Mesendoderm (in vitro differentiated cells): ENCODE data around the gene IL10.

Source experiments
- DNase-seq: peaks from one replicate; pipeline ENCODE4 v3.0.0; 2013
- H2AK5ac ChIP-seq: 2 replicates; pipeline ENCODE4 v1.6.1; 2013; ENCODE audit warnings: low read length, inconsistent platforms
- H2BK120ac ChIP-seq: 2 replicates; pipeline ENCODE4 v1.6.1; 2013; ENCODE audit warnings: low read depth, mild to moderate bottlenecking, low read length, moderate library complexity, mixed read lengths
- H2BK15ac ChIP-seq: replicated peaks from 2 replicates; pipeline ENCODE4 v1.6.1; 2013; ENCODE audit warnings: low read depth, mild to moderate bottlenecking, moderate library complexity
- H2BK5ac ChIP-seq: 2 replicates; pipeline ENCODE4 v1.6.1; 2013; ENCODE audit warnings: low read length, inconsistent platforms
- H3K18ac ChIP-seq: 2 replicates; pipeline ENCODE4 v1.6.1; 2013; ENCODE audit warnings: mild to moderate bottlenecking, low read length, mixed read lengths
- H3K23ac ChIP-seq: one replicate; pipeline ENCODE4 v1.6.1; 2013; ENCODE audit warnings: low read length
- H3K27ac ChIP-seq: 2 replicates; pipeline ENCODE4 v1.5.1; 2013; ENCODE audit warnings: low read depth, mild to moderate bottlenecking, inconsistent platforms, low read length, moderate library complexity
- H3K27me3 ChIP-seq: 2 replicates; pipeline ENCODE4 v1.6.1; 2013; ENCODE audit warnings: low read length, control low read depth, mild to moderate bottlenecking, inconsistent platforms; ENCODE audit not compliant: insufficient read depth, poor library complexity
- H3K36me3 ChIP-seq: 2 replicates; pipeline ENCODE4 v1.6.1; 2013; ENCODE audit warnings: low read length, inconsistent platforms; ENCODE audit not compliant: control insufficient read depth, insufficient read depth
- H3K4ac ChIP-seq: one replicate; pipeline ENCODE4 v1.6.1; 2013; ENCODE audit warnings: low read depth, mild to moderate bottlenecking, low read length, moderate library complexity
- H3K4me1 ChIP-seq: 2 replicates; pipeline ENCODE4 v1.6.1; 2013; ENCODE audit warnings: low read depth, low read length, inconsistent platforms; ENCODE audit not compliant: control insufficient read depth
- H3K4me2 ChIP-seq: 2 replicates; pipeline ENCODE4 v1.6.1; 2013; ENCODE audit warnings: low read length
- H3K4me3 ChIP-seq: 2 replicates; pipeline ENCODE4 v1.5.1; 2013; ENCODE audit warnings: mild to moderate bottlenecking, low read length
- H3K56ac ChIP-seq: one replicate; pipeline ENCODE4 v1.6.1; 2013; ENCODE audit warnings: low read length
- H3K79me1 ChIP-seq: 2 replicates; pipeline ENCODE4 v1.6.1; 2013; ENCODE audit warnings: low read length, inconsistent platforms
- H3K79me2 ChIP-seq: 2 replicates; pipeline ENCODE4 v1.6.1; 2013; ENCODE audit warnings: mild to moderate bottlenecking, low read length; ENCODE audit not compliant: control insufficient read depth, insufficient read depth
- H3K9ac ChIP-seq: 2 replicates; pipeline ENCODE4 v1.6.1; 2013; ENCODE audit warnings: low read length, inconsistent platforms
- H4K5ac ChIP-seq: one replicate; pipeline ENCODE4 v1.6.1; 2013; ENCODE audit warnings: low read length
- H4K8ac ChIP-seq: one replicate; pipeline ENCODE4 v1.6.1; 2013; ENCODE audit warnings: low read depth, mild to moderate bottlenecking, control low read depth, low read length, moderate library complexity
- WGBS: extraction: QIAGEN DNeasy Blood & Tissue Kit; methylation state at CpG from one replicate; pipeline ENCODE4 v1.1.7; 2013; ENCODE audit warnings: low lambda C conversion rate, missing lambda C conversion rate; ENCODE audit not compliant: insufficient coverage; ENCODE audit errors: extremely low coverage; 5-methylcytosine and 5-hydroxymethylcytosine counted together

The IL10 gene

GRCh38 chr1:206792939-206793607, 20.8 kb upstream of the IL10 start:
- no peak overlapping the region for H3K56ac ChIP-seq
- DNase-seq = no peak
- no peaks in the 10 kb centered on the region for H3K27me3 ChIP-seq
- H2AK5ac ChIP-seq = no peak overlapping the region
- H3K9ac ChIP-seq = no peak overlapping the region
- no peaks in the 10 kb centered on the region for H3K79me1 ChIP-seq
- no peak overlapping the region for H4K8ac ChIP-seq
- H2BK15ac ChIP-seq = no peak overlapping the region
- no peak overlapping the region for H2BK120ac ChIP-seq
- no peaks in the 10 kb centered on the region for H3K79me2 ChIP-seq
- H3K4me2 ChIP-seq = no peak overlapping the region
- H3K27ac ChIP-seq = no peak overlapping the region
- H3K36me3 ChIP-seq = no peaks in the 10 kb centered on the region
- no peak overlapping the region for H3K4me3 ChIP-seq
- no peak overlapping the region for H3K23ac ChIP-seq
- H3K18ac ChIP-seq = no peak overlapping the region
- no peak overlapping the region for H4K5ac ChIP-seq
- H3K4me1 ChIP-seq = no peaks in the 10 kb centered on the region
- no CpG with 5 or more reads among the region's 16 CpGs for WGBS
- H3K4ac ChIP-seq = no peak overlapping the region
- no peak overlapping the region for H2BK5ac ChIP-seq

GRCh38 chr1:206790502-206791250, 18.4 kb upstream of the IL10 start:
- DNase-seq = no peak
- Histone ChIP-seq H3K27ac (no peak overlapping the region), H2AK5ac (no peak overlapping the region), H2BK120ac (no peak overlapping the region), H3K56ac (no peak overlapping the region), H4K5ac (no peak overlapping the region), H4K8ac (no peak overlapping the region), H3K4me2 (no peak overlapping the region), H3K4ac (no peak overlapping the region), H3K27me3 (no peaks in the 10 kb centered on the region), H3K79me2 (no peaks in the 10 kb centered on the region), H3K9ac (no peak overlapping the region), H3K4me3 (no peak overlapping the region), H3K79me1 (no peaks in the 10 kb centered on the region), H3K23ac (no peak overlapping the region), H3K4me1 (no peaks in the 10 kb centered on the region), H3K36me3 (no peaks in the 10 kb centered on the region), H2BK15ac (no peak overlapping the region), H2BK5ac (no peak overlapping the region), H3K18ac (no peak overlapping the region)
- WGBS = no CpG with 5 or more reads among the region's 11 CpGs

GRCh38 chr1:206788487-206789050, 16.3 kb upstream of the IL10 start:
- WGBS = no CpG with 5 or more reads among the region's 3 CpGs
- H3K4ac ChIP-seq = no peak overlapping the region
- no peaks in the 10 kb centered on the region for H3K27me3 ChIP-seq
- H4K8ac ChIP-seq = no peak overlapping the region
- H4K5ac ChIP-seq = no peak overlapping the region
- H3K79me1 ChIP-seq = no peaks in the 10 kb centered on the region
- no peak overlapping the region for H3K27ac ChIP-seq
- no peak overlapping the region for H3K9ac ChIP-seq
- no peaks in the 10 kb centered on the region for H3K36me3 ChIP-seq
- H3K56ac ChIP-seq = no peak overlapping the region
- no peaks in the 10 kb centered on the region for H3K79me2 ChIP-seq
- no peak overlapping the region for H3K4me3 ChIP-seq
- H2BK120ac ChIP-seq = no peak overlapping the region
- H2AK5ac ChIP-seq = no peak overlapping the region
- no peak overlapping the region for H3K18ac ChIP-seq
- H2BK5ac ChIP-seq = no peak overlapping the region
- H3K4me2 ChIP-seq = no peak overlapping the region
- H2BK15ac ChIP-seq = no peak overlapping the region
- H3K23ac ChIP-seq = no peak overlapping the region
- H3K4me1 ChIP-seq = no peaks in the 10 kb centered on the region
- DNase-seq = no peak

- Histone ChIP-seq H3K79me1 (no peaks in the 10 kb centered on the region), H3K56ac (no peak overlapping the region), H3K4me3 (no peak overlapping the region), H3K27ac (no peak overlapping the region), H2BK120ac (no peak overlapping the region), H2BK15ac (no peak overlapping the region), H3K36me3 (no peaks in the 10 kb centered on the region), H3K27me3 (no peaks in the 10 kb centered on the region), H2AK5ac (no peak overlapping the region), H3K23ac (no peak overlapping the region), H2BK5ac (no peak overlapping the region), H4K8ac (no peak overlapping the region), H3K4me1 (no peaks in the 10 kb centered on the region), H3K9ac (no peak overlapping the region), H3K4ac (no peak overlapping the region), H3K79me2 (no peaks in the 10 kb centered on the region), H3K4me2 (no peak overlapping the region), H4K5ac (no peak overlapping the region), H3K18ac (no peak overlapping the region)
- no peak for DNase-seq
- WGBS = no CpG with 5 or more reads among the region's 5 CpGs
These were observed 15.6 kb upstream of the IL10 start for GRCh38 chr1:206787891-206788290.

- Histone ChIP-seq H2BK120ac (no peak overlapping the region), H3K9ac (no peak overlapping the region), H3K4me2 (no peak overlapping the region), H2BK5ac (no peak overlapping the region), H3K56ac (no peak overlapping the region), H2AK5ac (no peak overlapping the region), H3K79me2 (no peaks in the 10 kb centered on the region), H3K18ac (no peak overlapping the region), H3K36me3 (no peaks in the 10 kb centered on the region), H2BK15ac (no peak overlapping the region), H4K5ac (no peak overlapping the region), H3K27me3 (no peaks in the 10 kb centered on the region), H3K4me1 (no peaks in the 10 kb centered on the region), H3K23ac (no peak overlapping the region), H3K27ac (no peak overlapping the region), H4K8ac (no peak overlapping the region), H3K79me1 (no peaks in the 10 kb centered on the region), H3K4me3 (no peak overlapping the region), H3K4ac (no peak overlapping the region)
- DNase-seq = no peak
- no CpG with 5 or more reads among the region's 5 CpGs for WGBS
These were observed 14.1 kb upstream of the IL10 start for GRCh38 chr1:206786212-206786886.
